Dedifferentiated amniotic fluid mesenchymal stem cell (primary cell): ENCODE data around the gene CCDC175.
A peak's percentile ranks its signal among the peaks of the same experiment; 100 is the strongest.

ENCODE experiments used
- DNase-seq: peaks from one replicate; pipeline ENCODE4 v3.0.0-alpha.2; 2016; ENCODE audit errors: extremely low spot score

CCDC175 gene

GRCh38 chr14:59576332-59577294 lies at the start of gene CCDC175:
Gene CCDC175, minus strand, starts transcription at chr14:59576812. Its CDS starts 37 bp downstream, at chr14:59576775.
- no peak for DNase-seq

DNA sequence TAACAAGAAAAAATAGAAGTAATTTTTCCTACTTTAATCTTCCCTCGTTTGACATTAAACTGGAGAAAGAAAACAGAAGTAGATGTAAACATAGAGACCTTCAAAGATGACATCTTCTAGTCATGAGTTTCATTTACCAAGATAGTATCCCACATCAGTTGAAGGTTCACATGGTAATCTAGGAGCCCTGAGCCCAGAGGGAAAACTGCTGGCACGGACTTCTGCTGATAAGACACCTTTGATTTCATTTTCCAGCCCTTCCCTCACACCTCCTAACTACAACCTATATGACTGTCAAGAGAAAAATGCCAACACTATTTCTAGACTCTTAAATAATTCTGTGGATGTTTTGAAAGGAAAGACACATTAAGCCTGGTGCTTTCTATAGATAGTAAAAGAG lies 46.0 kb upstream of the CCDC175 start:
- no peak for DNase-seq

- DNase-seq = no peak
These were observed 42.4 kb upstream of the CCDC175 start for GRCh38 chr14:59619061-59619460.

GRCh38 chr14:59601056-59601455 lies 24.4 kb upstream of the CCDC175 start:
- DNase-seq = no peak

- DNase-seq = no peak
These were observed 23.8 kb upstream of the CCDC175 start for GRCh38 chr14:59600211-59600945.

DNA sequence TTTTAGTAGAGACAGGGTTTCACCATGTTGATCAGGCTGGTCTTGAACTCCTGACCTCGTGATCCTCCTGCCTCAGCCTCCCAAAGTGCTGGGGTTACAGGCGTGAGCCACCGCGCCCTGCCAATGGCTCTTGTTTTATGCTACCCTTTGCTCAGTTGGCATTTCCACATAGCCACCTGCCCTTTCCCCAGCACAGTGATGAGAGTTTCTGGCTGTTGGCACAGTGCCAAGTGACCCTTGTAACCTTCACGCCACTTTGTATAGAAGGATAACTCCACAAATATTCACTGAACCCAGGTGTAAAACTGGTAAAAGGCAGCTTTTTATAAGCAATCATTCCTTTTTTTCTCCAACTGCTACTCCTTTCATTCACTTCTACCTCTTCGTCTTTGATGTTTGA lies 18.5 kb upstream of the CCDC175 start:
- DNase-seq = no peak

- DNase-seq = no peak
These were observed 15.2 kb upstream of the CCDC175 start for GRCh38 chr14:59591641-59592370.

- DNase-seq = no peak
These were observed 11.5 kb upstream of the CCDC175 start for GRCh38 chr14:59588101-59588500.

- peak; percentile 55 for DNase-seq
These were observed 9.4 kb upstream of the CCDC175 start for GRCh38 chr14:59585891-59586554.

DNA sequence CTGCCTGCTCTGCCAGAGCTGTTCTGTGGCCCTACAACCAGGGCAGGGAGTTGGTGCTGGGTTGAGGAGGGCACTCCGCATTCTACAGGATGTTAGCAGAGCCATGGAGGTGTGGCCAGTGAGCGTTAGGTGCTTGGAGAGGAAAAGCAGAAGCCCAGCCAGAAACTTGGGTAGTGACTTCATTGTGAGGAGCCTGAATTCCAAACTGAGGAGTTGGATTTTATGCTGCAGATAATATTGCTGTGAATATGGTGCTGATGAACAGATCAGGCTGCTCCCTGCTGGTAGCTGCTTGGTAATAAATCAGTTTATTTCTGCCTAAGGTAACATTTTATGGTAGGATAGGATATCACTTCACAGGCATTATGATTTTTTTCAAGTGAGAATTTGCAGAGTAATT lies 7.1 kb upstream of the CCDC175 start:
- DNase-seq = no peak

DNA sequence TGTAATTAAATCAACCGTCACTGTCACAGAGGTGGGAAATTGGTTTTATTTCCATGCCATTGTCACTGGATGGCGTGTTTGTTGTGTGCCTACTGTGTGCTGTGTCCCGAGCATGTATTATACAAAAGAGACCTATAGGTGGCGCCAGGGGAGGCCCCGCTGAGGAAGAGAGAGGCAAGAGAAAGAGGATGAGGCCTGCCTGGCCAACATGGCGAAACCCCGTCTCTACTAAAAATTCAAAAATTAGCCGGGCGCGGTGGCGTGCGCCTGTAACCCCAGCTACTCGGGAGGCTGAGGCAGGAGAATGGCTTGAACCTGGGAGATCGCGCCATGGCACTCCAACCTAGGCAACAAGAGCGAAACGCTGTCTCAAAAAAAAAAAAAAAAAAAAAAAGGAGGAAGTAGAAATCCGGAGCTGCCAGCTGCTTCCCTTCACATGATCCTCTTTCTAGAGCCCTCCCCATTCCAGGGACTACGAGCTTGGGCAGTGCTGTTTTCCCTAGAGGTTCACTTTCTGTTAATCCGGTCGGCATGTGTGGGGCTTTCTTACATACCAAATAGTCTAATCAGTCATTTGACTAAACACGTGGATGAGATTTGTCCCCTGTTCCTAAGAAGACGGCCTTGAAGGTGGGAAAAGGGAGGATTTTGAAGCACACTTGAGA lies 6.4 kb upstream of the CCDC175 start:
- no peak for DNase-seq

GRCh38 chr14:59582161-59582560 lies 5.5 kb upstream of the CCDC175 start:
- no peak for DNase-seq

- no peak for DNase-seq
These were observed 4.3 kb upstream of the CCDC175 start for GRCh38 chr14:59580911-59581310.

- DNase-seq = no peak
These were observed 6.5 kb downstream of the CCDC175 start for GRCh38 chr14:59570122-59570521.

- no peak for DNase-seq
These were observed 9.9 kb downstream of the CCDC175 start for GRCh38 chr14:59566725-59567124.

DNA sequence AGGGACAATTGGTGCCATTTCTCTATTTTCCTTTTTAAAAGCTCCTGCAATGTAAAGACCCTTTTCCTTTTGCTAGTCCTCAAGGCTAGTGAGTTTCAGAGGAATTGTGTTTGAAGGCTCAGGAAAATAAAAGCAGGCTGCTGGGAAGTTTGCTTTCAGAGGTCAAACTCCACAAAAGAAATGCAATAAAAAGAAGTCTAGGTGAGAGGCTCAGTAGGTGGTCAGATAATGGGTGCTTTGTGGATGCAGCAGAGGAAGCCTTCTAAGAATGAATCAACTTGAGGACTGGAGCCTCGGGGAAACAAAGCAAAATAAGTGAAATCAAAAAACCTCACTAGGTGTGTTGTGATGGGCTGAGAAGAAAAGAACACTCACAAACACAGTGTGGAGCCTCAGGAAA lies 10.3 kb downstream of the CCDC175 start:
- DNase-seq = no peak

DNA sequence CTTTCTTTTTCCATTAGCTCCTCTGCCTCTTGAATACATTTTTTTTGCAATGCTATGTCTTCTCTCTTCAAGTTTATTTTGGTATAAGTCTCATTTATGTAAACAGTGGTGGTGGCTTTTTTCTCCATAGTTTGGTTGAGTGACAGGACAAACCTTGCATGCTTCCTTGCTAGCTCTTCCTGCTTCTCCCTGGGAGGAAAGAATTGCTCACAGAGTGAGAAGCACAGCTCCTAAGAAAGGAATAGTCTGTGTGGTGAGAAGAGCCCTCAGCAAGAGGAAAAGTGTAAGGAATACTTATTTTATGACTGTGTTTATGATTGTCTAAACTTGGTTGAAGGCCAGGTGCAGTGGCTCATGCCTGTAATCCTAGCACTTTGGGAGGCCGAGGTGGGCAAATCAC lies 11.5 kb downstream of the CCDC175 start:
- no peak for DNase-seq

- DNase-seq = no peak
These were observed 12.2 kb downstream of the CCDC175 start for GRCh38 chr14:59564366-59564765.

GRCh38 chr14:59547310-59547709 lies 29.3 kb downstream of the CCDC175 start:
- no peak for DNase-seq

DNA sequence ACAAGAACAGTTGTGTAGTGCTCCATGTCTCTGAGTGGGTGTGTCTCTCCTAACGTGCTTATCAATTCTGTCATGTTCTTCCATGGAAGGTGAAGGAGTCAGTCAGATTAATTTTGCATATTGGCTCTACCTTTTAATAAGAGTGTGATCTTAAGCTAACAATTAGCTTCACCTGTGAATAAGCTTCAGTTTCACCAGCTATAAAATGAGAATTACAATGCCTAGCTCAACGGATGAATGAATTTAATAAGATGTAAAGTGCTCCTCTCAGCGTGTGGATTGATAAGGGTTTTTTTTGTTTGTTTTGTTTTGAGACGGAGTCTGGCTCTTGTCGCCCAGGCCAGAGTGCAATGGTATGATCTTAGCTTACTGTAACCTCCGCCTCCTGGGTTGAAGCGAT lies 32.7 kb downstream of the CCDC175 start:
- DNase-seq = no peak

GRCh38 chr14:59541731-59542130 lies 34.9 kb downstream of the CCDC175 start:
- DNase-seq = no peak
